Measurements from ENCODE around the gene LPP.

Gene LPP

DNA sequence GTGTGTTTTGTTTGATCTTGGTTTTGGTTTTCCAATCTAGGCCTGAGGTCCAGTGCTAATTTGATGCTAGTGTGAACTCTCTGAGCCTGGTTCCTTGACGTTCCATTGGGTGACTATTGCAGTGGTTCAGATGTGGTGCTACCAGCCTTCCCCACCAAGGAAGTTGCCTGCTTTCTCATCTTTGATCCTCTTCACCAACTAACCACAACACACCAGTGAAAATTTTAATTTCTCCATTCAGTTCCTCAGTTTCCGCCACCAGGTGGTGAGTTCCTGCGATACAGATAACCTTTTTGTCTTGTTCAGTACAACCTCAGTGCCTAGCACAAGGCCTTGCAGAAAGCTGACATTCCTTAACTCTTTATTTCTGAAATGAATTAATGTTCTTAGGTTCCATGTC lies 680.4 kb downstream of the LPP start:
- no peak for DNase-seq (ENCODE audit: low spot score)

GRCh38 chr3:188839187-188839695 lies 685.3 kb downstream of the LPP start:
- no peak for DNase-seq (ENCODE audit: low spot score)

DNA sequence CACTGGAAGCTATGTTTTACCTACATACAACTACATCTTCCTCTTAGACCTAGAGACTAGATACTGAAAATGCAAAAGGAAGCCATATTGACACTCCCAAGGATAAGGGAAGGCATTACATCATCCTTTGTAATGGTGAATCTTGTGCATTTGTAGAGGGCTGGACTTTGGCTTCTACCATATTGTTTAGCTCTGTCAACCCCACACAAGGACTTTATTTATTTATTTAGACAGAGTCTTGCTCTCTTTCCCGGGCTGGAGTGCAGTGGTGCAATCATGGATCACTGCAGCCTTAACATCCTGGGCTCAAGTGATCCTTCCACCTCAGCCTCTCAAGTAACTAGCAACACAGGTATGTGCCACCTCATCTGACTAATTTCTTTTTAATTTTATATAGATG lies 686.3 kb downstream of the LPP start:
- no peak for DNase-seq (ENCODE audit: low spot score)

GRCh38 chr3:188841906-188842305 lies 687.9 kb downstream of the LPP start:
- no peak for DNase-seq (ENCODE audit: low spot score)

- no peak for DNase-seq (ENCODE audit: low spot score)
Observed at GRCh38 chr3:188842639-188843038, 688.7 kb downstream of the LPP start.

DNA sequence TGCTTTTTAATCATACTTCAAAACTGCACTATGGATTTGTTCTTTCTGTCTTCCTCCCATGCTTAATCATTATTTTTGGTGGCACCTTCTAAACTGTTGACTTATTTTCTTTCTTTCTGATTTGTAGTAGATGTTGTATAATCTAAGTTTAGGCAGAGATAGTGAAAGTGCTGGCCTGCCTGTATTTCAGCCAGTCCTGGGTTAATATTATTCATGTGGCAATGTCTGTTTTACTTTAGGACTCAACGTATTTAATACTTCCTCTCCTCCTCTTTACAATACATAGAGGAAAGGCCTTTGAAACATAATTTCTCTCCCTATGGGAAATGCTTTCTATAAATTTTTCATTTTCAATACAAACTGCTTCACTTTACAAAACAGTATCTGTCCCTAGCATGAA lies 690.1 kb downstream of the LPP start:
- no peak for DNase-seq (ENCODE audit: low spot score)

DNA sequence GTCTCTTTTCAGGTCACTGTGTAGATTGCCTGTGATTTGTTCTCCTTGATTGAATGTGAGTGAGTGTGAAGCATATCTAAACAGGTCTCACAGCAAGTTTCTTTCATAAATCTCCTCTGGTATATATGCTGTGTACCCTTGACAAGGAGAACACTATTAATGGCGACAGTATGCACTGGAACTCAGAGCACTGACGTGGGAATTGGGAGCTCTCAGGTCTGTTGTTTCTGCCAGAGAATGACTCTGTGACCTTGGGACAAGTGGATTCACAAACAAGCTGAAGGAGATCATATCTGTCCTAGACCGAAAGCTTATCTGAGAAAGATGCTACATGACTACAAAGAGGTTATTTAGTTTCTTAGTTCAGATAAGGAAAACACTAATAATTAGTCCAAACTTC lies 691.6 kb downstream of the LPP start:
- DNase-seq (ENCODE audit: low spot score) = no peak

DNA sequence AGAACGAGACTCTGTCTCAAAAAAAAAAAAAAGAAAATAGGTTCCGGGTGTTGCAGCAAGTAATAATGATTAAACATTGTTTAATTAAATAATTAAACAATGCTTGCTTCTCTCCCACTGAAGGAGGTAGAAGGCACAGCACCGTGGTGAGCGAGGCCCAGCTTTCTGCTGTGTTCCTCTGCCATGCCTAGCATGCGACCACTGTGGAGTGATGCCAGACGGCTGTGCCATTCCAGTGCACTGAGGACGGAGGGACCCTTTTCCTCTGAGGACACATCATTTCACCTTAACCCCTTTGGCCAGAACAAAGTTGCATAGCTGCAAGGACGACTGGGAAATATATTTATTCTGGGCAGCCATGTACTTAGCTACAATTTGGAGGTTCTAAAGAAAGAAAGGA lies 695.0 kb downstream of the LPP start:
- no peak for DNase-seq (ENCODE audit: low spot score)

- DNase-seq (ENCODE audit: low spot score) = no peak
Observed at GRCh38 chr3:188853856-188854771, 700.2 kb downstream of the LPP start.

- no peak for DNase-seq (ENCODE audit: low spot score)
Observed at GRCh38 chr3:188854772-188855149, 700.8 kb downstream of the LPP start.

- no peak for DNase-seq (ENCODE audit: low spot score)
Observed at GRCh38 chr3:188855675-188856074, 701.7 kb downstream of the LPP start.

DNA sequence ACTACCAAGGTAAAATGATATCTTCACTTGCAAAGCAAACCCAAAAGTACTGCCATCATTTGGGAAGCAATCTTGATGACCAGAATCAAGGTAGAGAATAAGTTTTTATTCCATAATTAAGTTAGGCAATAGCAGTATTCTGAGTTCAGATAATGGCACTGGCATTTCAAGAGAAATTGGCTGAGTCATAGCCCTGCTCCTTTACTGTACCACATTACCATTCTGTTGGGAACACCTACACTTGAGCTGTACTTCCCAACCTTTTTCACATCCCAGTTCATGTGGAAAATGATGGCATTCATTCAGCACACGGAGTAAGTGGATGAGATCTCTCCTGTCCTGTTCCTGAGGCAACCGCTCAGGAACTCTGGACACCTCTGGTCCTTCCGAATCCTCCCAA lies 706.2 kb downstream of the LPP start:
- DNase-seq (ENCODE audit: low spot score) = no peak

- DNase-seq (ENCODE audit: low spot score) = peak; percentile 10
Observed at GRCh38 chr3:188861842-188862744, 708.1 kb downstream of the LPP start.

- DNase-seq (ENCODE audit: low spot score) = no peak
Observed at GRCh38 chr3:188863999-188864406, 710.0 kb downstream of the LPP start.

- no peak for DNase-seq (ENCODE audit: low spot score)
Observed at GRCh38 chr3:188867691-188868265, 713.8 kb downstream of the LPP start.

- no peak for DNase-seq (ENCODE audit: low spot score)
Observed at GRCh38 chr3:188868803-188869202, 714.8 kb downstream of the LPP start.

DNA sequence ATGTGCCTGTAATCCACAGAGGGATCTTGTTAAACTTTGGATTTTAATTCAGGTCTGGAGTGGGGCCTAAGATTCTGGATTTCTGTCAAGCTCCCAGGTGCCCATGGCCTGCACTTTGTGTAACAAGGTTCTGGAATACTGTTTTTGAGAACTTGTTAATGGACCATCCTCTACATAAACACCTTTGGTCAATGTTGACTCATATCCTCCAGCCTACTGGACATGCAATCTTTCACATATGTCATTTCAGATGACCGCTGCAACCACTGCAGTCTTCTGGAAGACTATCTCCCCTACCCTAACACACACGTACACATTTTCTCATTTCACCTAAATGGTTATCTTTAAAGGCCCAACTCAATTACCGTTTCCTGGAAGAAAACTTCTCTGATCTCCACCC lies 715.7 kb downstream of the LPP start:
- DNase-seq (ENCODE audit: low spot score) = no peak

DNA sequence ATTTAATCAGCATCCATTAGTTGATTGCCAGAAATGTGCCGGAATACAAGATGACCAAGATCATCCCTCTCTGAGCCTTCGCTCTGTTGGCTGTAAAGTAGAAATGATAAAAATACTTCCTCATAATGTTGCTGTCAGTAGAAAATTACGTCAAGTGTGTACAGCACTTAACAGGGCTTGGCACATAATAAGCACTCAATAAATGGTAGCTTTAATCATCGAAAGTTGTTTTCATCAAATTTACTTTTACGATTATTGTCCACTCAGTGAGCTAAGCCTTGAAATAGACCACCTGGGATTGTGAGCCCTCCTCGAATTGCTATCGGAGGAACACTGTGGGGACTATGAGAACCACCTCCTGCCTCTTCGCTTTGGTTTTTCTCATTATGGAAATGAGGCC lies 716.5 kb downstream of the LPP start:
- no peak for DNase-seq (ENCODE audit: low spot score)

GRCh38 chr3:188874576-188874975 lies 720.6 kb downstream of the LPP start:
- DNase-seq (ENCODE audit: low spot score) = no peak

GRCh38 chr3:188875413-188875812 lies 721.5 kb downstream of the LPP start:
- DNase-seq (ENCODE audit: low spot score) = no peak

- no peak for DNase-seq (ENCODE audit: low spot score)
Observed at GRCh38 chr3:188876370-188876769, 722.4 kb downstream of the LPP start.

DNA sequence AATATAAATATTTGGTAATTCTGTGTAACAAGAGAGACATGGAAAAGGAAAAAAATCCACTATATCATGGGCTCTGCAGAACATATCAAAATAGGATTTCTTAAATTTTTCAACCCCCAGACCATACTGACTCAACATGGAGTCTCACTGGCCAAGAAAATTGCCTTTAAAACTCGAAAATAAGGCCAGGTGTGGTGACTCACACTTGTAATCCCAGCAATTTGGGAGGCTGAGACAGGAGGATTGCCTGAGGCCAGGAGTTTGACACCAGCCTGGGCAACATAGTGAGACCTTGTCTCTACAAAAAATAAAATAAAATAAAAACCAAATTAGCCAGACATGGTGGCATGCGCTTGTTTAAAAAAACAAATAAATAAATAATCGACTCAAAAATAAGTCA lies 723.4 kb downstream of the LPP start:
- DNase-seq (ENCODE audit: low spot score) = no peak

DNA sequence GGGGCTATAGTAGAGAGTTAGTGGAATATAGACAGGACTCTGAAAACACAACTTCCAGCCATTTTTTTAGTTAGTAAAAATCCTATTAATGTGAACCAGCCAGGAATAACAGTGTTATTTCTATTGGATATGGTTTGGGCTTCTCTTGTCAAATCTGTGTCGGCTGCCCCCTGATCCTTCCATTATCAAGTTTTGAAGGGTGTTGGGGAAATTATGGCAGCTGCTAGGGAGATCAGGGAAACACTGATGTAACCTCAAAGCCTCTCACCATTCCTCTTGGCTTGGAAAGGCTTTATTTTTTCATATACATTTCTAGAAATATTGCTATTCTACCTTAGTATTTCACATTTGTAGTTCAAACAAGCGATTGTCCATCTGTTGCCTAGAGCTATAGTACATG lies 724.1 kb downstream of the LPP start:
- no peak for DNase-seq (ENCODE audit: low spot score)

Measured in kidney capillary endothelial cell (primary cell).